ENCODE measurements around the gene TBL1X.

The TBL1X gene

GRCh38 chrX:9701790-9702189, 236.9 kb downstream of the TBL1X start:
- no peaks in the 10 kb centered on the region for H3K27me3 ChIP-seq (ENCODE audit: control insufficient read depth, insufficient read depth, low read length)
- H3K4me1 ChIP-seq (ENCODE audit: control insufficient read depth, low read depth, low read length): no peaks in the 10 kb centered on the region
- H3K9ac ChIP-seq (ENCODE audit: low read length): no peak overlapping the region
- H3K4me3 ChIP-seq (ENCODE audit: low read length): no peak overlapping the region
- H3K36me3 ChIP-seq (ENCODE audit: control insufficient read depth, low read depth, low read length): peaks cover 13% of the 10 kb centered on the region
- no peaks in the 10 kb centered on the region for H3K9me3 ChIP-seq (ENCODE audit: control insufficient read depth, low read depth, low read length)
- no peak overlapping the region for H3K27ac ChIP-seq (ENCODE audit: low read length)

- no peak overlapping the region for H3K27ac ChIP-seq (ENCODE audit: low read length)
- peaks cover 6% of the 10 kb centered on the region for H3K36me3 ChIP-seq (ENCODE audit: control insufficient read depth, low read depth, low read length)
- H3K27me3 ChIP-seq (ENCODE audit: control insufficient read depth, insufficient read depth, low read length): no peaks in the 10 kb centered on the region
- no peaks in the 10 kb centered on the region for H3K9me3 ChIP-seq (ENCODE audit: control insufficient read depth, low read depth, low read length)
- H3K4me3 ChIP-seq (ENCODE audit: low read length): no peak overlapping the region
- no peak overlapping the region for H3K9ac ChIP-seq (ENCODE audit: low read length)
- H3K4me1 ChIP-seq (ENCODE audit: control insufficient read depth, low read depth, low read length): no peaks in the 10 kb centered on the region
Measured at GRCh38 chrX:9703406-9703805, 238.5 kb downstream of the TBL1X start.

- Histone ChIP-seq H3K9me3 (ENCODE audit: control insufficient read depth, low read depth, low read length) (no peaks in the 10 kb centered on the region), H3K4me1 (ENCODE audit: control insufficient read depth, low read depth, low read length) (no peaks in the 10 kb centered on the region), H3K4me3 (ENCODE audit: low read length) (no peak overlapping the region), H3K9ac (ENCODE audit: low read length) (no peak overlapping the region), H3K36me3 (ENCODE audit: control insufficient read depth, low read depth, low read length) (peaks cover 14% of the 10 kb centered on the region), H3K27me3 (ENCODE audit: control insufficient read depth, insufficient read depth, low read length) (no peaks in the 10 kb centered on the region), H3K27ac (ENCODE audit: low read length) (no peak overlapping the region)
Measured at GRCh38 chrX:9704876-9705465, 240.1 kb downstream of the TBL1X start.

- Histone ChIP-seq H3K27me3 (ENCODE audit: control insufficient read depth, insufficient read depth, low read length) (no peaks in the 10 kb centered on the region), H3K9me3 (ENCODE audit: control insufficient read depth, low read depth, low read length) (no peaks in the 10 kb centered on the region), H3K9ac (ENCODE audit: low read length) (no peak overlapping the region), H3K27ac (ENCODE audit: low read length) (no peak overlapping the region), H3K4me3 (ENCODE audit: low read length) (no peak overlapping the region), H3K36me3 (ENCODE audit: control insufficient read depth, low read depth, low read length) (peaks cover 24% of the 10 kb centered on the region), H3K4me1 (ENCODE audit: control insufficient read depth, low read depth, low read length) (no peaks in the 10 kb centered on the region)
Measured at GRCh38 chrX:9706421-9706820, 241.6 kb downstream of the TBL1X start.

- no peaks in the 10 kb centered on the region for H3K4me1 ChIP-seq (ENCODE audit: control insufficient read depth, low read depth, low read length)
- H3K9ac ChIP-seq (ENCODE audit: low read length): no peak overlapping the region
- H3K27me3 ChIP-seq (ENCODE audit: control insufficient read depth, insufficient read depth, low read length): no peaks in the 10 kb centered on the region
- no peaks in the 10 kb centered on the region for H3K9me3 ChIP-seq (ENCODE audit: control insufficient read depth, low read depth, low read length)
- H3K27ac ChIP-seq (ENCODE audit: low read length): no peak overlapping the region
- peaks cover 31% of the 10 kb centered on the region for H3K36me3 ChIP-seq (ENCODE audit: control insufficient read depth, low read depth, low read length)
- no peak overlapping the region for H3K4me3 ChIP-seq (ENCODE audit: low read length)
Measured at GRCh38 chrX:9707306-9708033, 242.6 kb downstream of the TBL1X start.

GRCh38 chrX:9708086-9708485, 243.2 kb downstream of the TBL1X start:
- Histone ChIP-seq H3K27ac (ENCODE audit: low read length) (no peak overlapping the region), H3K4me1 (ENCODE audit: control insufficient read depth, low read depth, low read length) (no peaks in the 10 kb centered on the region), H3K9ac (ENCODE audit: low read length) (no peak overlapping the region), H3K36me3 (ENCODE audit: control insufficient read depth, low read depth, low read length) (peaks cover 37% of the 10 kb centered on the region), H3K4me3 (ENCODE audit: low read length) (no peak overlapping the region), H3K27me3 (ENCODE audit: control insufficient read depth, insufficient read depth, low read length) (no peaks in the 10 kb centered on the region), H3K9me3 (ENCODE audit: control insufficient read depth, low read depth, low read length) (no peaks in the 10 kb centered on the region)

- H3K36me3 ChIP-seq (ENCODE audit: control insufficient read depth, low read depth, low read length): peaks cover 35% of the 10 kb centered on the region
- H3K9ac ChIP-seq (ENCODE audit: low read length): no peak overlapping the region
- no peak overlapping the region for H3K4me3 ChIP-seq (ENCODE audit: low read length)
- H3K27me3 ChIP-seq (ENCODE audit: control insufficient read depth, insufficient read depth, low read length): no peaks in the 10 kb centered on the region
- no peak overlapping the region for H3K27ac ChIP-seq (ENCODE audit: low read length)
- H3K4me1 ChIP-seq (ENCODE audit: control insufficient read depth, low read depth, low read length): no peaks in the 10 kb centered on the region
- H3K9me3 ChIP-seq (ENCODE audit: control insufficient read depth, low read depth, low read length): no peaks in the 10 kb centered on the region
Measured at GRCh38 chrX:9708923-9709553, 244.2 kb downstream of the TBL1X start.

GRCh38 chrX:9710332-9710731, 245.5 kb downstream of the TBL1X start:
- H3K4me3 ChIP-seq (ENCODE audit: low read length): no peak overlapping the region
- no peaks in the 10 kb centered on the region for H3K4me1 ChIP-seq (ENCODE audit: control insufficient read depth, low read depth, low read length)
- no peak overlapping the region for H3K9ac ChIP-seq (ENCODE audit: low read length)
- no peaks in the 10 kb centered on the region for H3K9me3 ChIP-seq (ENCODE audit: control insufficient read depth, low read depth, low read length)
- no peaks in the 10 kb centered on the region for H3K27me3 ChIP-seq (ENCODE audit: control insufficient read depth, insufficient read depth, low read length)
- H3K27ac ChIP-seq (ENCODE audit: low read length): no peak overlapping the region
- peaks cover 40% of the 10 kb centered on the region for H3K36me3 ChIP-seq (ENCODE audit: control insufficient read depth, low read depth, low read length)

GRCh38 chrX:9717376-9717775, 252.5 kb downstream of the TBL1X start:
- H3K4me3 ChIP-seq (ENCODE audit: low read length): no peak overlapping the region
- H3K27me3 ChIP-seq (ENCODE audit: control insufficient read depth, insufficient read depth, low read length): no peaks in the 10 kb centered on the region
- no peak overlapping the region for H3K27ac ChIP-seq (ENCODE audit: low read length)
- peaks cover 41% of the 10 kb centered on the region for H3K36me3 ChIP-seq (ENCODE audit: control insufficient read depth, low read depth, low read length)
- H3K4me1 ChIP-seq (ENCODE audit: control insufficient read depth, low read depth, low read length): no peaks in the 10 kb centered on the region
- no peak overlapping the region for H3K9ac ChIP-seq (ENCODE audit: low read length)
- H3K9me3 ChIP-seq (ENCODE audit: control insufficient read depth, low read depth, low read length): no peaks in the 10 kb centered on the region

- no peaks in the 10 kb centered on the region for H3K27me3 ChIP-seq (ENCODE audit: control insufficient read depth, insufficient read depth, low read length)
- H3K9ac ChIP-seq (ENCODE audit: low read length): no peak overlapping the region
- H3K9me3 ChIP-seq (ENCODE audit: control insufficient read depth, low read depth, low read length): peaks cover 33% of the 10 kb centered on the region
- H3K4me1 ChIP-seq (ENCODE audit: control insufficient read depth, low read depth, low read length): no peaks in the 10 kb centered on the region
- no peak overlapping the region for H3K27ac ChIP-seq (ENCODE audit: low read length)
- H3K4me3 ChIP-seq (ENCODE audit: low read length): no peak overlapping the region
- H3K36me3 ChIP-seq (ENCODE audit: control insufficient read depth, low read depth, low read length): no peaks in the 10 kb centered on the region
Measured at GRCh38 chrX:9724711-9725110, 259.9 kb downstream of the TBL1X start.

GRCh38 chrX:9728261-9728660, 263.4 kb downstream of the TBL1X start:
- no peak overlapping the region for H3K27ac ChIP-seq (ENCODE audit: low read length)
- no peak overlapping the region for H3K9ac ChIP-seq (ENCODE audit: low read length)
- no peaks in the 10 kb centered on the region for H3K27me3 ChIP-seq (ENCODE audit: control insufficient read depth, insufficient read depth, low read length)
- H3K9me3 ChIP-seq (ENCODE audit: control insufficient read depth, low read depth, low read length): peaks cover 29% of the 10 kb centered on the region
- H3K4me3 ChIP-seq (ENCODE audit: low read length): no peak overlapping the region
- H3K36me3 ChIP-seq (ENCODE audit: control insufficient read depth, low read depth, low read length): no peaks in the 10 kb centered on the region
- no peaks in the 10 kb centered on the region for H3K4me1 ChIP-seq (ENCODE audit: control insufficient read depth, low read depth, low read length)
